Femur (tissue), 1 donor: ENCODE data around the gene TRIM24.
"Not testable (repeated sequence)": the region's sequence is repeated elsewhere in the genome, so short reads cannot be mapped to it uniquely, and the experiment has no call there.

Source experiments
- DNase-seq: peaks from one replicate; pipeline ENCODE4 v3.0.0-alpha.2; 2017

The TRIM24 gene

GRCh38 chr7:138495485-138495884 lies 35.4 kb downstream of the TRIM24 start:
- no peak for DNase-seq

- DNase-seq, result no peak
Measured at GRCh38 chr7:138499340-138499739, 39.3 kb downstream of the TRIM24 start.

DNA sequence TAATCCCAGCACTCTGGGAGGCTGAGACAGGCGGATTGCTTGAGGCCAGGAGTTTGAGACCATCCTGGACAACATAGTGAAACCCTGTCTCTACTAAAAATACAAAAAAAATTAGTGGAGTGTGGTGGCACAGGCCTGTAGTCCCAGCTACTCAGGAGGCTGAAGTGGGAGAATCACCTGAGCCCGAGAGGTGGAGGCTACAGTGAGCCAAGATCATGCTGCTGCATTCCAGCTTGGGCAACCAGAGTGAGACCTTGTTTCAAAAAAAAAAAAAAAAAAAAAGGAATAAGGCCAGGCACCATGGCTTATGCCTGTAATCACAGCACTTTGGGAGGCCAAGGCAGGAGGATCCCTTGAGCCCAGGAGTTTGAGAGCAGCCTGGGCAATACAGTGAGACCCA lies 40.2 kb downstream of the TRIM24 start:
- not testable (repeated sequence) for DNase-seq

DNA sequence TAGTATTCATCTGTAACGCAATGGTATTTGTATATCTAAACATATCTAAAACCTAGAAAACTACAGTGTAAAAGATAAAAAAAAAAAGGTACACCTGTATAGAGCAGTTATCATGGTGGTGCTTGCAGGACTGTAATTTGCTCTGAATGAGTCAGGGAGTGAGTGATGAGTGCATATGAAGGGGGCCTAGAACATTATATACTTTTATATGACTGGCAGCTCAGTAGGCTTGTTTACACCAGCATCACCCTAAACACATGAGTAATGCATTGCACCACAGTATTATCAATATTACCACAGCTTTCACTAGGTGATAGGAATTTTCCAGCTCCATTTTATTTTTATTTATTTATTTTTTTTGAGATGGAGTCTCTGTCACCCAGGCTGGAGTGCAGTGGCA lies 40.8 kb downstream of the TRIM24 start:
- no peak for DNase-seq

DNA sequence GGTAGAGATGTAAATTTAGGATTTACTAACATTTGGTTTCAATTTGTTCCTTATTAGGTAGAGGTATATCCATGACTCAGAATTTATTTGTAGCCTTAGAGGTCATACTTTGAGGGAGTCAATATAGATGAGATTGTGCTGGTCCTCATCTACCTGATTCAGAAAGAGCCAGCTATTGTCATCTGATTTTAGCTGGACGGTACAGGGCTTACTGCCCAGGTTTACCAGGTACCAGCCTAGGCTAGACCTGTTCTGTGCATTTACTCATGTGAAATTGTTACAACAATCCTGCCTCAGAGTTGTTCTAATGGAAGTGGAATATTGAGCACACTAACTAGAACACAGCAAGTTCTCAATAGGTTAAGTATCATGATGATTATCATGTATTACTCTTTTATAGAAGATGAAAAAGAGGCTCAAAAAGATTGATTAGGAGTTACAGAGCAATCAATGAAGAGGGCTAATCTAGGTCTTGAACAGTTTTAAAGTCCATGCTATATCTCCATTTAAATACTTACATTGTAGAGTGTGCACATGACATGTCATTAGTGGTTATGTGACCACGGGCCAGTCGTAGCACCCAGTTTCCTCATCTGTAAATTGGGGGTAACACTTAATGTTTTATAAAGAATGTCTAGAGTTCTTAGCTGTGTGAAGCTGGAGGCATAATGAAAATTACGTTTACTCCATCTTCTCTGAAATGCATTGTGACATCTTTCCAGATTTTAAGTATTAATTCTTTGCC lies 42.1 kb downstream of the TRIM24 start:
- no peak for DNase-seq

DNA sequence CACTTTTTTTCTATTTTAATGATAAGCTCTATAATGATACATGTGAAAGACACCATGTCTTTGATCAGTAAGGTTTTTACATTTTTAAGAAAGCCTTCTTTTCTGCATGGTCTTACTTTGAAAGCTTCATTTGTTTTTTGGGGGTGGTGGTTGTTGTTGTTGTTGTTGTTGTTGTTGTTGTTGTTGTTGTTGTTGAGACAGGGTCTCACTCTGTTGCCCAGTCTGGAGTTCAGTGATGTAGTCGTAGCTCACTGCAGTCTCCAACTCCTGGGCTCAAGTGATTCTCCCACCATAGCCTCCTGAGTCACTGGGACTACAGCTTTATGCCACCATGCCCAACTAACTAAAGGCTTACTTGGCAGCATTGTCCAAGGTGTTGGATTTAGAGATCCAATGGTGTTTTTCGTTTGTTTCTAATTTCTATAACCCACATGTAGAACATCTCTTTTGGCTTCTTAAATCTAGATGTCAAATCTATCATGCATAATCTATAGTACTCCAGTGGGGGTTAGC lies 45.4 kb downstream of the TRIM24 start:
- no peak for DNase-seq

GRCh38 chr7:138506764-138507163 lies 46.7 kb downstream of the TRIM24 start:
- no peak for DNase-seq

GRCh38 chr7:138510003-138510402 lies 49.9 kb downstream of the TRIM24 start:
- no peak for DNase-seq

GRCh38 chr7:138512092-138512858 lies 52.2 kb downstream of the TRIM24 start:
- no peak for DNase-seq

DNA sequence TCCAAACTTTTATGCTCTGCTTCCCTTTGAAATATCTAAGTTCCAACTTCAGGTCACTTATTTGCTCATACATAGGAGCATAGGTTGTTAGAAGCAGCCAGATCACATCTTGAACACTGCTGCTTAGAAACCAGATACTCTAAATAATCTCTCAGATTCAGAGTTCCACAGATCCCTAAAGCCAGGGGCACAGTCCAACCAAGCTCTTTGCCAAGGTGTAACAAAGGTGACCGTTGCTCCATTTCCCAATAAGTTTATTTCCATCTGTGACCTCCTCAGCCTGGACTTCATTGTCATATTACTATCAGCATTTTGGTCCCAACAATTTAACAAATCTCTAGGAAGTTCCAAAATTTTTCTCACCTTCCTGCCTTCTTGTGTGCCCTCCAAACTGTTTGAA lies 52.8 kb downstream of the TRIM24 start:
- no peak for DNase-seq

DNA sequence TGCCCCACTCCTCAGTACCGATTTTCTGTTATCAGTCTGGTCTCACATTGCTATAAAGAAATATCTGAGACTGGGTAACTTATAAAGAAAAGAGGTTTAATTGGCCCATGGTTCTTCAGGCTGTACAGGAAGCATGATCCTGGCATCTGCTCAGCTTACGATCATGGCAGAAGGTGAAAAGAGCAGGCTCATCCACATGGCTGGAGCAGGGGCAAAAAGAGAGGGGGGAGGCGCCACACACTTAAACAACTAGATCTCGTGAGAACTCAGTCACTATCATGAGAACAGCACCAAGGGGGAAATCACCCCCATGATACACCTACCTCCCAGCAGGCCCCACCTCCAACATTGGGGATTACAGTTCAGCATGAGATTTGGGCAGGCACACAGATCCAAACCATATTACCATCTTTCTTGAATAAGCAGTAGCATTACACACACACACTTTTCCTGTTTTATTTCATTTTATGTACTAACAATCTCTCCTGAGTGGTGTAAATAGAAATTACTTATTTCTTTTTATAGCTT lies 53.3 kb downstream of the TRIM24 start:
- DNase-seq, result no peak

DNA sequence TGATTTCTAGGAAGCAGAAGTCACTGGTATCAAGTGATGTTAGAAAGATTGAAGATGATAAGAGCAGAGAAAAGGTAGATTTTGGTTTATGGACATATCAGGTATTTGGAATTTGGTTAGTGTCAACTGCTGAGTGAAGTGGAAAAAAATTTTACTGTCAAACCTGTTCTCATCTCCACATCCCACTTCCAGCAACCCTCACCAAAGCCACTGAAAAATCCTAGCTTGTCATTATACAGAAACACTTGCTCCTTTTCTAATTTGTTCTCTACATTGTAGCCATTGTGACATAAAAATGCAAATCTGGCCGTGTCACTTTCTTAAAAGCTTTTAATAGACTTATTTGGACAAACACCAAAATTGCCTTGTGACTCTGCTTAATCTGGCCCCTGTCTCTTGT lies 54.0 kb downstream of the TRIM24 start:
- no peak for DNase-seq

DNA sequence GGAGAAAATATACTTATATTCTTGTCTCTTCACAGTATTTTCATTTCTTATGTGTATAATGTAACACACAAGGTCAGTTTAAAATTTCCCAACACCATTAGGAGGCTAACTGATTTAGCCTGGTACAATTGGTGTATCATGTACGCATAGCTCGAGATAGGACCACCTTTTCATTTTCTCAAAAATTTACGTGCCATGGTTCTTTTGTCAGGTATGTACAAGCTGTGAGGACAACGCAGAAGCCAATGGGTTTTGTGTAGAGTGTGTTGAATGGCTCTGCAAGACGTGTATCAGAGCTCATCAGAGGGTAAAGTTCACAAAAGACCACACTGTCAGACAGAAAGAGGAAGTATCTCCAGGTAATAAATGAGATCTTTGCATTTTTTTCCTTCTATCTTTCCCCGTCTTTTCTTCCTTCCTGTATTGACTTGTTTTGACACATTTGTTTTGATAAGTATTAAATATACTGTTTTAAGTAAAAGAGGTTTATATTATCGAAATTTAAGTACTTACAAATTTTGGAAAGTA lies 55.0 kb downstream of the TRIM24 start:
- DNase-seq, result no peak

- no peak for DNase-seq
Measured at GRCh38 chr7:138519061-138519798, 59.2 kb downstream of the TRIM24 start.

DNA sequence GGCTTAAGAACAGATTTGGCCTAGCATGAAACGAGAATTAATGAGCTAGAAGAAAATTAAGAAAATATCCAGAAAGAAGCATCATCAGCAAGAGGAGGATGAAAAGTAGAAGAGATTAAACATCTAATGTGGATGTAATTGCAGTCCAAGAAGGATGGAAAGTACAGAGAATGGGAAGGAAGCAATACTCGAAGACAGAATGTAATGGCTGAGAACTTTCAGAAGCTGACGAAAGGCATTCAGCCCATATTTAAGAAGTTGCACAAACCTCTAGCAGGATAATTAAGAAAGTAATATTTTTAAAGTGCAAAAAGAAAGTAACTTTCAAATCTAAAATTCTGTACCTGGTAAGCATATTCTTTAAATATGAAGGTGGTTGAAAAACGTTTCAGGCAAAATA lies 60.7 kb downstream of the TRIM24 start:
- DNase-seq, result no peak

DNA sequence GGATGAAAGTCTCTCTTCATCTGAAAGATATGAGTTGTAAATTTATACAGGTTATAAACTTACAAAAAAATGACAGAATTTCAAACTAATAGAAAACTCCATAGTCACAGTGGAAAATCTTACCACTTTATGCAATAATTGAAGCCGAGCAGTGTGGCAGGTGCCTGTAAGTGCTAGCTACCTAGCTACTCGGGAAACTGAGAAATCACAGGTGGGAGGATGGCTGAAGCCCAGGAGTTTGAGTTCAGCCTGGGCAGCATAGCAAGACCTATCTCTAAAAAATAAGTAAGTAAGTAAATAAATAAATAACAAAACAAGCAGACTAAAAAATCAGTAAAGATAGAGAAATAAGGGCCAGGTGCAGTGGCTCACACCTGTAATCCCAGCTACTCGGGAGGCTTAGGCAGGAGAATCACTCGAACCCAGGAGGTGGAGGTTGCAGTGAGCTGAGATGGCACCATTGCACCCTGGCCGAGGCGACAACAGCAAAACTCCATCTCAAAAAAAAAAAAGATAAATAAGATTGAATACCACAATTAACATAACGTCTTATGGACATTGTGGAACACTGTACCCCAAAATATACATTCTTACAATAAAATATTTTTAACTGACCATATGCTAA lies 61.9 kb downstream of the TRIM24 start:
- no peak for DNase-seq

DNA sequence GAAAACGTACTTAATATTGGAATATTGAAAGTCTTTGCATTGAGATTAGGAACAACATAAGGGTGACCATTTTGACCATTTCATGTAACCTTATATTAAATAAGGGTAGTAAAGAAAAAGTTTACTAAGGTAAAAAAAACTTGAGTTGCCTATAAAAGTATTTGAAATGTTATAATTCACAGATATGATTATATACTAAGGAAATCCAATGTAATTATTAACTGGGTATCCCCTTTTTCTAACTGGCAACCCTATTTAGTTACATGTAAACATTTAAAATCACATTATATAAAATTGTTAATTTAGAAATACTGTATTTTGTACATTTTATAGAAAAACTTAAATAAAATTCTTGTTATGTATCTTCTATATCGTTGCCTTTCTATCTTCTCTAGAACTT lies 64.2 kb downstream of the TRIM24 start:
- DNase-seq, result no peak

GRCh38 chr7:138525757-138526156 lies 65.7 kb downstream of the TRIM24 start:
- DNase-seq, result no peak

DNA sequence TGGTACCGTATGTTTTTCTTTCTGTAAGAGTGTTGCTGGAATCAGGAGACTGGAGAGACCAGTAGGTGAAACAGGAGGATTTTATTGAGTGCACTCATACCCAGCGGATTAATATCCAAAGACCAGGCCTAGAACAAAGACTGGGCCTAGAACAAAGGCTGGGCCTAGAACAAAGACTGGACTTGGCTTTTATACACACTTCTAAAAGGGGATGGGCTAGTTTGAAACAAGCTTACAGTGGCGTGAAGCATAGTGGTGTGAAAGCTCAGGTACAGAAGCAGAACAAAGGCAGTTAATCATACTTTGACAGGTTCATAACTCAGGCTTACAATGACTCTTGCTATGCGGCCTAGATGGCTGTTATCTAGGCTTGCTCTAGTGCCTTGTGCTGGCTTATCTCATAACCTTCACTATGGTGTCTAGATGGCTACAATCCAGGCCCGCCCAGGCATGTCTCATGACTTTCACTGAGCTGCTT lies 67.7 kb downstream of the TRIM24 start:
- no peak for DNase-seq

GRCh38 chr7:138536833-138537232 lies 76.8 kb downstream of the TRIM24 start:
- DNase-seq, result not testable (repeated sequence)

DNA sequence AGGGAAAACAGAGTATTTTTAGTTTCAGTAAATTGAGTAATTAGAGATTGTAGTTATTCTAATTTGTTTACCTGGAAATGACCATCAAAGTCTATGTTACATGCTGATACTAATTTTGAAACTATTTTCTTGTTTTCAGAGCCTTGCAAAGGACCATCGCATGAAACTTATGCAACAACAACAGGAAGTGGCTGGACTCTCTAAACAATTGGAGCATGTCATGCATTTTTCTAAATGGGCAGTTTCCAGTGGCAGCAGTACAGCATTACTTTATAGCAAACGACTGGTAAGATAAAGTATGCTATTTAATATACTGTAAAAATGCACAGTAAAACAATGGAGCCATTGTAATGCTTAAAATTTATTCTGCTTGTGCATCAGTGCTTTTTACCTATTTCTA lies 78.5 kb downstream of the TRIM24 start:
- DNase-seq, result no peak

DNA sequence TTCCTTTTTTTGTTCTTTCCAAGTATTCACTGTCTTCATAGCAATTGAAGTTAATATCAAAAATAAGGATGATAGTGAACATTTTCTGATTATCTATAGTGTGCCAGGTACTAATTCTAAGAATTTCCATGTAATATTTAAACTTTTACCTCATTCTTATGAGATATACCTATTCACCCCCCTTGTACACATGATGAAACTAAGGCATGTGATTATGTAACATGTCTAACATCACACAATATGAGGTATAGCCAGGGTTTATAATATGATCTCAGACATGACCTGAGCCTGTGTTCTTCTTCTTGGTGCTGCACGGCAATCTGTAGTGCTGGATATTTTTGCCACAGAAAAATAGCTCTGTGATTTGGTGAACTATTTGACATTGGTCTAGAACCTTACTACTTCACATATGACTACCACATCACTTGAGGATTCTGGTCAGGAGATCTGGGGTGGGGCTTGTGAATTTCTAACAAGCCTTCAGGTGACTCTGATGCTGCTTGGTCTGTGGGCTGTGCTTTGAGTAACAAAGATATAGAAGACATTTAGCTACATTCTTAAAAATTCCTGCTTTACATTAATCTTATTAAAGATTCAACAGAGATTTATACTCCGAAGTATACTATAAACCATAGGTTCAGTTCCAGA lies 79.1 kb downstream of the TRIM24 start:
- DNase-seq, result no peak
